ENCODE measurements around the gene ACKR3. TPM values are rescaled to one million over a fixed set of nuclear protein-coding genes. Genes with fewer than 3 reads are reported as not detected.
A peak's percentile ranks its signal among the peaks of the same experiment; 100 is the strongest.

Gene ACKR3
- total and polyA plus RNA-seq, 10 of the 15 experiments (the other 5 are each of a cell fraction or from before 2014, with no cell fraction given): 3.0 to 154 (median 6.4) TPM

GRCh38 chr2:236612737-236613136 is 43.1 kb downstream of the ACKR3 start:
- Histone ChIP-seq H3K9ac (ENCODE audit: control insufficient read depth, insufficient read depth, low read length) (no peak overlapping the region), H3K27me3 (replicated peaks in 1 of 2; ENCODE audit: control insufficient read depth in 2 of 2, insufficient read depth in 2 of 2, low read length in 1 of 2) (peaks cover 0 to 9% of the 10 kb centered on the region in 2 experiments), H3K36me3 (ENCODE audit: control insufficient read depth in 2 of 2, insufficient read depth in 2 of 2, low read length in 1 of 2) (no peaks in the 10 kb centered on the region), H3K4me1 (ENCODE audit: control insufficient read depth, insufficient read depth, low read length) (no peaks in the 10 kb centered on the region), H4K20me1 (ENCODE audit: control insufficient read depth, insufficient read depth) (no peaks in the 10 kb centered on the region), H2AFZ (ENCODE audit: control insufficient read depth, low read depth, low read length) (no peak overlapping the region), H3K4me3 (no peak overlapping the region), H3K27ac (ENCODE audit: control insufficient read depth, insufficient read depth) (no peak overlapping the region), H3K79me2 (ENCODE audit: control insufficient read depth, insufficient read depth, low read length) (no peaks in the 10 kb centered on the region), H3K4me2 (ENCODE audit: control insufficient read depth, insufficient read depth) (no peak overlapping the region), H3K9me3 (replicated peaks; ENCODE audit: control insufficient read depth, insufficient read depth, low read length) (no peaks in the 10 kb centered on the region)
- in situ Hi-C loops (cut with MboI): no loop called here
- ChIA-PET POLR2A (interaction anchor here (1.3 kb wide), 1 partner anchor 11 kb away, joined by 4 read pairs; no protein-coding TSS in a partner anchor), SMC1A (ENCODE audit: uncharacterized antibody, unreplicated experiment) (no interaction called here), RAD21 (ENCODE audit: unreplicated experiment) (interaction anchor here (1.3 kb wide), 1 partner anchor 43 kb away, joined by 4 read pairs; the partner anchor contains the start of gene ACKR3), CTCF (interaction anchor here (0.6 to 1.9 kb wide), 2 partner anchors 13 to 100 kb away, joined by 3 to 7 read pairs; no protein-coding TSS in a partner anchor)
- WGBS (ENCODE audit: insufficient coverage, insufficient replicate concordance, low lambda C conversion rate, missing lambda C conversion rate): 2% methylated on average over 10 of the region's 10 CpGs
- TF ChIP-seq BCL11A (IDR thresholded peaks at IDR 0.05; ENCODE audit: low read depth, low read length) (no peak), IRF5 (IDR thresholded peaks at IDR 0.05; ENCODE audit: borderline replicate concordance) (no peak), STAT1 (conservative IDR thresholded peaks at IDR 0.05) (no peak), CBX3 (IDR thresholded peaks at IDR 0.05; ENCODE audit: borderline replicate concordance, low read depth) (no peak), JUND (IDR thresholded peaks at IDR 0.05; ENCODE audit: low read depth, low read length) (no peak), TARDBP (IDR thresholded peaks at IDR 0.05; ENCODE audit: borderline replicate concordance) (no peak), ELK1 (IDR thresholded peaks at IDR 0.05; ENCODE audit: low read depth, low read length) (no peak), USF1 (IDR thresholded peaks at IDR 0.05; ENCODE audit: borderline replicate concordance, extremely low read length, insufficient read depth, low read depth, low read length) (no peak), RELA (IDR thresholded peaks at IDR 0.05; ENCODE audit: borderline replicate concordance, partially characterized antibody) (no peak)
- no peak for FAIRE-seq
- intact Hi-C loops (cut with micrococcal nuclease; ENCODE audit: unreplicated experiment): no loop called here
- DNase-seq (ENCODE audit: low read depth, low spot score): no peak
- no TSS peak for BruUV-seq (replicated peaks)
- peak; percentile 16; the same call in 1 of the 3 replicates for ATAC-seq
